OCI-LY1 (cell line): ENCODE results near the gene LGALS14.

Experiments
- H2AFZ ChIP-seq: fragments of 200-600 bp; sonication (generic), shearing (Covaris generic); 2 replicates; pipeline ENCODE4 v1.6.0; 2014; ENCODE audit warnings: antibody characterized with exemption, mild to moderate bottlenecking, low read length
- H3F3A ChIP-seq: fragments of 200-600 bp; sonication (generic), shearing (Covaris generic); 2 replicates; pipeline ENCODE4 v1.6.0; 2014; ENCODE audit warnings: mild to moderate bottlenecking, antibody characterized with exemption, low read length, moderate library complexity; ENCODE audit not compliant: insufficient read depth
- H3K27ac ChIP-seq: fragments of 200-600 bp; sonication (generic); 2 replicates; pipeline ENCODE4 v1.5.1; 2014; ENCODE audit warnings: low read length, mixed run types, mild to moderate bottlenecking, low read depth; ENCODE audit not compliant: poor library complexity, severe bottlenecking
- H3K27me3 ChIP-seq: fragments of 200-600 bp; sonication (generic); 2 replicates; pipeline ENCODE4 v1.6.0; 2014; ENCODE audit warnings: antibody characterized with exemption, mild to moderate bottlenecking, low read length, moderate library complexity; ENCODE audit not compliant: insufficient read depth
- H3K36me3 ChIP-seq: fragments of 200-600 bp; sonication (generic); 2 replicates; pipeline ENCODE4 v1.6.1; 2014; ENCODE audit warnings: mild to moderate bottlenecking, antibody characterized with exemption, low read length, moderate library complexity, mixed read lengths; ENCODE audit not compliant: insufficient read depth
- H3K4me1 ChIP-seq: fragments of 200-600 bp; sonication (generic); 2 replicates; pipeline ENCODE4 v1.5.1; 2014; ENCODE audit warnings: mild to moderate bottlenecking, low read length, moderate library complexity; ENCODE audit not compliant: insufficient read depth, severe bottlenecking
- H3K4me2 ChIP-seq: fragments of 200-600 bp; sonication (generic), shearing (Covaris generic); 2 replicates; pipeline ENCODE4 v1.6.1; 2014; ENCODE audit warnings: low read length
- H3K4me3 ChIP-seq: fragments of 200-600 bp; sonication (generic); 2 replicates; pipeline ENCODE4 v1.5.1; 2014; ENCODE audit warnings: low read length, low read depth, mild to moderate bottlenecking, mixed read lengths; ENCODE audit not compliant: poor library complexity, severe bottlenecking
- H3K79me2 ChIP-seq: fragments of 200-600 bp; shearing (Covaris generic); 2 replicates; pipeline ENCODE4 v1.6.1; 2016; ENCODE audit warnings: mixed run types, low read length, mixed read lengths; ENCODE audit not compliant: insufficient read depth
- H3K9ac ChIP-seq: fragments of 200-600 bp; sonication (generic), shearing (Covaris generic); 2 replicates; pipeline ENCODE4 v1.6.1; 2014; ENCODE audit warnings: mild to moderate bottlenecking, low read length, mixed read lengths
- H3K9me2 ChIP-seq: fragments of 200-600 bp; sonication (generic), shearing (Covaris generic); 2 replicates; pipeline ENCODE4 v1.6.1; 2014; ENCODE audit warnings: low read depth, mild to moderate bottlenecking, low read length, mixed read lengths
- H3K9me3 ChIP-seq: fragments of 200-600 bp; shearing (Covaris generic); 2 replicates; pipeline ENCODE4 v1.6.1; 2014; ENCODE audit warnings: low read length, mixed read lengths
- H4K20me1 ChIP-seq: fragments of 200-600 bp; sonication (generic), shearing (Covaris generic); 2 replicates; pipeline ENCODE4 v1.6.0; 2016; ENCODE audit warnings: mild to moderate bottlenecking, low read length; ENCODE audit not compliant: insufficient read depth
- EZH2 ChIP-seq: fragments of 200-600 bp; sonication (generic), shearing (Covaris generic); IDR thresholded peaks from 2 replicates; pipeline ENCODE4 v1.8.0; 2017; ENCODE audit warnings: borderline replicate concordance, mixed run types, mild to moderate bottlenecking, antibody characterized with exemption, low read length, moderate library complexity, mixed read lengths
- TF ChIP-seq, protein P1 (sequence below): fragments of 200-600 bp; sonication (generic), shearing (Covaris generic); IDR thresholded peaks from 2 replicates; pipeline ENCODE4 v1.5.1; 2017; ENCODE audit warnings: mild to moderate bottlenecking, antibody characterized with exemption, low read length, moderate library complexity, mixed read lengths

Gene LGALS14

GRCh38 chr19:39729594-39729993, 25.3 kb downstream of the LGALS14 start:
- H3K4me1 ChIP-seq: no peaks in the 10 kb centered on the region
- H2AFZ ChIP-seq: no peak overlapping the region
- no peak overlapping the region for H3K4me2 ChIP-seq
- no peaks in the 10 kb centered on the region; the same call in 1 of the 2 replicates for H3K9me2 ChIP-seq
- no peak overlapping the region for H3K27ac ChIP-seq
- no peak overlapping the region for H3K9ac ChIP-seq
- no peaks in the 10 kb centered on the region for H3K9me3 ChIP-seq
- H4K20me1 ChIP-seq: no peaks in the 10 kb centered on the region
- no peaks in the 10 kb centered on the region for H3K27me3 ChIP-seq
- H3K36me3 ChIP-seq: no peaks in the 10 kb centered on the region
- H3F3A ChIP-seq: no peaks in the 10 kb centered on the region
- H3K79me2 ChIP-seq: no peaks in the 10 kb centered on the region
- TF ChIP-seq, protein P1, sequence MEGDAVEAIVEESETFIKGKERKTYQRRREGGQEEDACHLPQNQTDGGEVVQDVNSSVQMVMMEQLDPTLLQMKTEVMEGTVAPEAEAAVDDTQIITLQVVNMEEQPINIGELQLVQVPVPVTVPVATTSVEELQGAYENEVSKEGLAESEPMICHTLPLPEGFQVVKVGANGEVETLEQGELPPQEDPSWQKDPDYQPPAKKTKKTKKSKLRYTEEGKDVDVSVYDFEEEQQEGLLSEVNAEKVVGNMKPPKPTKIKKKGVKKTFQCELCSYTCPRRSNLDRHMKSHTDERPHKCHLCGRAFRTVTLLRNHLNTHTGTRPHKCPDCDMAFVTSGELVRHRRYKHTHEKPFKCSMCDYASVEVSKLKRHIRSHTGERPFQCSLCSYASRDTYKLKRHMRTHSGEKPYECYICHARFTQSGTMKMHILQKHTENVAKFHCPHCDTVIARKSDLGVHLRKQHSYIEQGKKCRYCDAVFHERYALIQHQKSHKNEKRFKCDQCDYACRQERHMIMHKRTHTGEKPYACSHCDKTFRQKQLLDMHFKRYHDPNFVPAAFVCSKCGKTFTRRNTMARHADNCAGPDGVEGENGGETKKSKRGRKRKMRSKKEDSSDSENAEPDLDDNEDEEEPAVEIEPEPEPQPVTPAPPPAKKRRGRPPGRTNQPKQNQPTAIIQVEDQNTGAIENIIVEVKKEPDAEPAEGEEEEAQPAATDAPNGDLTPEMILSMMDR: no peak
- TF ChIP-seq EZH2: no peak
- H3K4me3 ChIP-seq: no peak overlapping the region

- H3K9me2 ChIP-seq: no peaks in the 10 kb centered on the region; the same call in 1 of the 2 replicates
- H3K9me3 ChIP-seq: no peaks in the 10 kb centered on the region
- no peaks in the 10 kb centered on the region for H3K27me3 ChIP-seq
- H3K4me2 ChIP-seq: no peak overlapping the region
- H3K36me3 ChIP-seq: no peaks in the 10 kb centered on the region
- H3K79me2 ChIP-seq: no peaks in the 10 kb centered on the region
- H3K27ac ChIP-seq: no peak overlapping the region
- no peaks in the 10 kb centered on the region for H3K4me1 ChIP-seq
- H2AFZ ChIP-seq: no peak overlapping the region
- no peaks in the 10 kb centered on the region for H4K20me1 ChIP-seq
- TF ChIP-seq, protein P1: no peak
- no peak for TF ChIP-seq EZH2
- no peaks in the 10 kb centered on the region for H3F3A ChIP-seq
- no peak overlapping the region for H3K4me3 ChIP-seq
- no peak overlapping the region for H3K9ac ChIP-seq
These were observed 27.4 kb downstream of the LGALS14 start for GRCh38 chr19:39731685-39732084.

DNA sequence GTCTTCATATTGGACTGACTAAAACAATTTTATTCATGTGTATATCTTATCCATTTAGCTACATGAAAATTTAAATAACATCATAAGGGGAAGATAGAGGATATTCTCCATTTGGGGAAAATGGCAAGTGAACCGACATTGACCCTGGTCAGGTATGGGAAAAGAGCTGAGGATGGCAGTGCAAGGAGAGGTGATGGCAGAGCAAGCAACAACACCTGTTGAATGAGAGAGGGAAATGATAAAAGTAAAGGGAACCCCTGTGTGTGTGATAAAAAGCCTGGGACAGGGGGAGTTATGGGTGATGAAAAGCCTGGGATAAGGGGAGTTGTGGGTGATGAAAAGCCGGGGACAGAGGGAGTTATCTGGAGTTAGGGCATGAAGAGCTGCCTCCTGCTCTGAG, 29.6 kb downstream of the LGALS14 start:
- no peak overlapping the region for H2AFZ ChIP-seq
- H3K27me3 ChIP-seq: peaks cover 6% of the 10 kb centered on the region; the same call in 1 of the 2 replicates
- H3K4me2 ChIP-seq: no peak overlapping the region
- TF ChIP-seq EZH2: no peak
- TF ChIP-seq, protein P1: no peak
- H3K9ac ChIP-seq: no peak overlapping the region
- no peaks in the 10 kb centered on the region for H4K20me1 ChIP-seq
- no peaks in the 10 kb centered on the region for H3F3A ChIP-seq
- H3K9me2 ChIP-seq: no peaks in the 10 kb centered on the region; the same call in 1 of the 2 replicates
- no peaks in the 10 kb centered on the region for H3K4me1 ChIP-seq
- no peaks in the 10 kb centered on the region for H3K36me3 ChIP-seq
- no peak overlapping the region for H3K27ac ChIP-seq
- H3K4me3 ChIP-seq: no peak overlapping the region
- H3K9me3 ChIP-seq: no peaks in the 10 kb centered on the region
- H3K79me2 ChIP-seq: no peaks in the 10 kb centered on the region
